Type B pancreatic cell (in vitro differentiated cells): ENCODE data around the gene SRC. TPM values are rescaled to one million over a fixed set of nuclear protein-coding genes. Genes with fewer than 3 reads are reported as not detected.
A peak's percentile ranks its signal among the peaks of the same experiment; 100 is the strongest.

Experiments used
- DNase-seq: peaks from one replicate; pipeline ENCODE4 v3.0.0; 2021; ENCODE audit warnings: mixed read lengths; ENCODE audit not compliant: unreplicated experiment; ENCODE audit errors: extremely low spot score
- H3K27ac Mint-ChIP-seq: 2 replicates; pipeline ENCODE4 v1.8.0; 2021; ENCODE audit warnings: mild to moderate bottlenecking, mixed read lengths
- H3K27me3 Mint-ChIP-seq: 2 replicates; pipeline ENCODE4 v1.8.0; 2021; ENCODE audit warnings: mixed read lengths
- H3K36me3 Mint-ChIP-seq: 2 replicates; pipeline ENCODE4 v1.8.0; 2021; ENCODE audit warnings: mixed read lengths
- H3K4me1 Mint-ChIP-seq: one replicate; pipeline ENCODE4 v1.8.0; 2021; ENCODE audit warnings: mixed read lengths; ENCODE audit not compliant: unreplicated experiment
- H3K4me3 Mint-ChIP-seq: 2 replicates; pipeline ENCODE4 v1.8.0; 2021; ENCODE audit warnings: mild to moderate bottlenecking, mixed read lengths
- H3K9me3 Mint-ChIP-seq: 2 replicates; pipeline ENCODE4 v1.8.0; 2021; ENCODE audit warnings: mixed read lengths
- CTCF ChIP-seq: fragments of 200-600 bp; sonication (generic); conservative IDR thresholded peaks from 2 replicates; pipeline ENCODE4 v1.5.0; 2021; ENCODE audit warnings: antibody characterized with exemption, mild to moderate bottlenecking
- total RNA-seq: library from RNA; stranded (reverse); gene quantifications from 2 replicates; pipeline ENCODE4 v1.2.1, GENCODE V29; 2021; ENCODE audit warnings: low replicate concordance

Gene SRC
- total RNA-seq, 1 donor from 2014 or later = 56.0 TPM

DNA sequence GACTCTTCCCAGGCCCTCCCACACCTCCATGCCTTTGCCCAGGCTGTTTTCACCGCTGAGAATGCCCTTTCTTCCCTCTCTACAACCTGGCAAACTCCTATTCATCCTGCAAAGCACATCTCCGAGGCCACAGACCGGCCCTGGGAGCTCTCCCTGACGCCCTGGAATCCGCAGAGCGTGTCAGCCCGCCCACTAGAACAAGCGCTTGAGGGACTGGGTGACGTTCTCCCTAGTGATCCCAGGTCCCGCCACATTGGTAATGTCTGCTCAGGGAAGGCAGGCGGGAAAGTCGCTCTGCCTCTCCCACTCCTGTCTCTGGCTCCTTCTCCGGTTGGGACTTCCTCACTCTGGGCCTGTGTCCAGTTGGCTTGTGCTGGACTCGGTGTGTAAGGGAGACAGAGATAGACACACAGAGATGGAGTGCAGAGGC is 61.6 kb downstream of the SRC start:
- Mint-ChIP-seq H3K4me3 (peak overlapping the region; percentile 71), H3K27ac (peak overlapping the region; percentile 64), H3K4me1 (peaks cover 44% of the 10 kb centered on the region), H3K36me3 (no peaks in the 10 kb centered on the region), H3K9me3 (no peaks in the 10 kb centered on the region), H3K27me3 (peaks cover 17% of the 10 kb centered on the region)
- no peak for TF ChIP-seq CTCF
- no peak for DNase-seq

- peaks cover 17% of the 10 kb centered on the region for H3K27me3 Mint-ChIP-seq
- no peaks in the 10 kb centered on the region for H3K9me3 Mint-ChIP-seq
- no peaks in the 10 kb centered on the region for H3K36me3 Mint-ChIP-seq
- peak overlapping the region; percentile 80 for H3K4me3 Mint-ChIP-seq
- H3K4me1 Mint-ChIP-seq = peaks cover 44% of the 10 kb centered on the region
- no peak for DNase-seq
- peak overlapping the region; percentile 83 for H3K27ac Mint-ChIP-seq
- no peak for TF ChIP-seq CTCF
These were observed 62.6 kb downstream of the SRC start for GRCh38 chr20:37408302-37409193.

DNA sequence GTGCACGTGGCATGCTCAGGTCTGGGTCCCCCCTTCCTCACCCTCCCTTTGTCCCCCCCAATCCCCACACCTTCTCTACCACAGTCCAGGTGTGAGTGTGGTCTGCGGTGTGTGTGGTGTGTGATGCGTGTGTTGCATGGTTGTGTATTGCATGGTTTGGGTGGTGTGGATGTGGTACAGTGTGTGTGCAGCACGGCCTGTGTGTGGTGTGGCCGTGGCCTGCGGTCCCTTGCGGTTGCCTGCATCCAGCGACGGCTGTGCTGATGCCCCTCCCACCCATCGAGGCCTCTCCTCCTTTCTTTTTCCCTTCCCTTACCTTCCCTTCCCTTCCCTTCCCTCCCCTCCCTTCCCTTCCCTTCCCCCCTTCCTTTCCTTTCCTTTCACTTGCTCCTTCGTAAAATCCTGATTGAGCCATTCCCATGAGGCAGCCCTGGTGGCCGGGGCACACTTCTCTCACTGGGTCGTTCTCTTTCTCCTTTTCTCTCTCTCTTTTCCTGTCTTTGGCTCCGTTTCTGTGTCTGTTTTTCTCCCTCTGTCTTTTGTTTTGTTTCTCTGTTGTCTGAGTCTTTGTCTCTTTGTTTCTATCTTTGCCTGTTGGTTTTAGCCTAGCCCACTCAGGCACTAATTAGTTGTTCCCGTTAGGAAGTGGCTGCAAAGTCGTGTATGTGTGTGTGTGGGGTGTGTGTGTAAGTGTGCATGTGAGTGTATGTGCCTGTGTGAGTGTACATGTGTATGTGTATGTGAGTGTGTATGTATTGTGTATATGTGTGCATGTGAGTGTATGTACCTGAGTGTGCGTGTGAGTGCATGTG is 65.7 kb downstream of the SRC start:
- no peak overlapping the region for H3K4me3 Mint-ChIP-seq
- no peak for DNase-seq
- H3K4me1 Mint-ChIP-seq = peaks cover 42% of the 10 kb centered on the region
- H3K27ac Mint-ChIP-seq = no peak overlapping the region
- TF ChIP-seq CTCF = peak; percentile 25
- H3K36me3 Mint-ChIP-seq = no peaks in the 10 kb centered on the region
- H3K27me3 Mint-ChIP-seq = peaks cover 40% of the 10 kb centered on the region
- no peaks in the 10 kb centered on the region for H3K9me3 Mint-ChIP-seq

GRCh38 chr20:37413023-37413334 is 67.0 kb downstream of the SRC start:
- no peak for TF ChIP-seq CTCF

DNA sequence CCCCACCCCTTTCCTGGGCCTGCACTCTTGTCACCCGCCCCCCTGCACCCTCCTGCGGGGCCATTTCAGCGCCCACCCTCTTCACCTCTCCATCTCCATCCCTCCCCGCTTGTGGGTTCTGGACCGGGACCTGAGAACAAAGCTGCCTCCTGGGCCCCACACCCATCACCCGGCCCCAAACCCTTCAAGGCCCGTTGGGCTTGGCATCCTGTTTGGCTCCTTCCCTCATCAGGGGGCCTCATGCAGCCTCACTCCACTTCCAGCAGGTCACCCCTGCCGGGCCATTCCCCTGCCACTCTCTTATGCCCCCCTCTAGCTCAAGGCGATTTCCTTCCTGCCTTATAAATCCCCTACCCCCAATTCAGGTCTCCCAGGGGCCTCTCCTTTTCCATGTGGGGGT is 67.4 kb downstream of the SRC start:
- Mint-ChIP-seq H3K4me3 (peak overlapping the region; percentile 26), H3K27ac (no peak overlapping the region), H3K4me1 (peaks cover 29% of the 10 kb centered on the region), H3K36me3 (no peaks in the 10 kb centered on the region), H3K9me3 (no peaks in the 10 kb centered on the region), H3K27me3 (peaks cover 40% of the 10 kb centered on the region)
- TF ChIP-seq CTCF = no peak
- no peak for DNase-seq

More at GRCh38 chr20:37413023-37413334, 67.0 kb downstream of the SRC start:
- H3K27ac Mint-ChIP-seq = no peak overlapping the region
- no peak for DNase-seq
- H3K4me3 Mint-ChIP-seq = no peak overlapping the region
- peaks cover 33% of the 10 kb centered on the region for H3K4me1 Mint-ChIP-seq
- peaks cover 41% of the 10 kb centered on the region for H3K27me3 Mint-ChIP-seq
- H3K36me3 Mint-ChIP-seq = no peaks in the 10 kb centered on the region
- H3K9me3 Mint-ChIP-seq = no peaks in the 10 kb centered on the region
